ENCODE data around the gene RNF112.

DNA sequence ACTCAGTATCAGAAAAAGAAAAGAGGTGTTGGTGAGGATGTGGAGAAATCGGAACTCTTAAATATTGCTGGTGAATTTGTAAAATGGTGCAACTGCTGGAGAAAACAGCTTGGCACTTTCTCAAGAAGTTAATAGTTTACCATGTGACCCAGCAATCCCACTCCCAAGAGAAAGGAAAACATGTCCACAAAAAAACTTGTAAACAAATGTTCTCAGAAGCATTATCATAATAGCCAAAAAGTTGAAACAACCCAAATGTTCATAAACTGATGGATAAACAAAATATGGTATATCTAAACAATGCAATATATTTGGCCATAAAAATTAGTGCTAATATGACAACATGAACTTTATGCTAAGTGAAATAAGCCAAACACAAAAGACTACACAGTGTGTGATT is 35.3 kb upstream of the RNF112 start:
- TF ChIP-seq, protein P1, sequence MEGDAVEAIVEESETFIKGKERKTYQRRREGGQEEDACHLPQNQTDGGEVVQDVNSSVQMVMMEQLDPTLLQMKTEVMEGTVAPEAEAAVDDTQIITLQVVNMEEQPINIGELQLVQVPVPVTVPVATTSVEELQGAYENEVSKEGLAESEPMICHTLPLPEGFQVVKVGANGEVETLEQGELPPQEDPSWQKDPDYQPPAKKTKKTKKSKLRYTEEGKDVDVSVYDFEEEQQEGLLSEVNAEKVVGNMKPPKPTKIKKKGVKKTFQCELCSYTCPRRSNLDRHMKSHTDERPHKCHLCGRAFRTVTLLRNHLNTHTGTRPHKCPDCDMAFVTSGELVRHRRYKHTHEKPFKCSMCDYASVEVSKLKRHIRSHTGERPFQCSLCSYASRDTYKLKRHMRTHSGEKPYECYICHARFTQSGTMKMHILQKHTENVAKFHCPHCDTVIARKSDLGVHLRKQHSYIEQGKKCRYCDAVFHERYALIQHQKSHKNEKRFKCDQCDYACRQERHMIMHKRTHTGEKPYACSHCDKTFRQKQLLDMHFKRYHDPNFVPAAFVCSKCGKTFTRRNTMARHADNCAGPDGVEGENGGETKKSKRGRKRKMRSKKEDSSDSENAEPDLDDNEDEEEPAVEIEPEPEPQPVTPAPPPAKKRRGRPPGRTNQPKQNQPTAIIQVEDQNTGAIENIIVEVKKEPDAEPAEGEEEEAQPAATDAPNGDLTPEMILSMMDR (IDR thresholded peaks at IDR 0.05), result no peak
- TF ChIP-seq EP300 (IDR thresholded peaks at IDR 0.05) (no peak), POLR2AphosphoS5 (IDR thresholded peaks at IDR 0.05) (no peak)
